ENCODE results near the gene ZDHHC24. TPM values are rescaled to one million over a fixed set of nuclear protein-coding genes. Genes with fewer than 3 reads are reported as not detected.

Gene ZDHHC24
- total and polyA plus RNA-seq, 2 donors from 2014 or later, result 13.2 to 18.7 TPM

DNA sequence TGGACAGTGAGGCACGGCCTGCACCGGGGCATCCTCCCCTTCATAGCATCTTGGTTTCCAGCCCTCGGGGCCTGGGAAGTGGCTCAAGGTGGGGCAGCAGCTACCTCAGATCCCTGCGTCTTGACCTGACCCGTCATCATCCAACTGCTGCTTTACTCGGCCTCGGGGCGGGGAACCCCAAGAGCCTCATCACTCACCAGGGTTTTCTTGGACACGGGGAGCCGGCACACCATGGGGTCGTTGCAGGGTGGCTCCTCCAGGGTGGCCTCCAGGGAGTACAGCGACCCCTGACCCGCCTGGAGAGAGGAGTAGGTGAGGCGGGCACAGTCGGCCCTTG, 21.9 kb upstream of the ZDHHC24 start:
- FAIRE-seq, result no peak
- H3K27me3 ChIP-seq (ENCODE audit: control insufficient read depth, insufficient read depth, low read length), result no peaks in the 10 kb centered on the region
- TF ChIP-seq, protein P1, sequence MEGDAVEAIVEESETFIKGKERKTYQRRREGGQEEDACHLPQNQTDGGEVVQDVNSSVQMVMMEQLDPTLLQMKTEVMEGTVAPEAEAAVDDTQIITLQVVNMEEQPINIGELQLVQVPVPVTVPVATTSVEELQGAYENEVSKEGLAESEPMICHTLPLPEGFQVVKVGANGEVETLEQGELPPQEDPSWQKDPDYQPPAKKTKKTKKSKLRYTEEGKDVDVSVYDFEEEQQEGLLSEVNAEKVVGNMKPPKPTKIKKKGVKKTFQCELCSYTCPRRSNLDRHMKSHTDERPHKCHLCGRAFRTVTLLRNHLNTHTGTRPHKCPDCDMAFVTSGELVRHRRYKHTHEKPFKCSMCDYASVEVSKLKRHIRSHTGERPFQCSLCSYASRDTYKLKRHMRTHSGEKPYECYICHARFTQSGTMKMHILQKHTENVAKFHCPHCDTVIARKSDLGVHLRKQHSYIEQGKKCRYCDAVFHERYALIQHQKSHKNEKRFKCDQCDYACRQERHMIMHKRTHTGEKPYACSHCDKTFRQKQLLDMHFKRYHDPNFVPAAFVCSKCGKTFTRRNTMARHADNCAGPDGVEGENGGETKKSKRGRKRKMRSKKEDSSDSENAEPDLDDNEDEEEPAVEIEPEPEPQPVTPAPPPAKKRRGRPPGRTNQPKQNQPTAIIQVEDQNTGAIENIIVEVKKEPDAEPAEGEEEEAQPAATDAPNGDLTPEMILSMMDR (IDR thresholded peaks at IDR 0.05; ENCODE audit: borderline replicate concordance, extremely low read depth, insufficient read depth), result no peak
- H3K9ac ChIP-seq (ENCODE audit: low read length in 3 of 3), result no peak overlapping the region
- no peak overlapping the region for H3K27ac ChIP-seq (ENCODE audit: low read depth in 2 of 2, low read length in 2 of 2)
- H3K4me1 ChIP-seq (ENCODE audit: control insufficient read depth in 2 of 3, insufficient read depth in 2 of 3, low read depth in 1 of 3, low read length in 3 of 3), result peaks cover 0 to 10% (median 8%) of the 10 kb centered on the region in 3 donors
- H3K9me3 ChIP-seq (ENCODE audit: control insufficient read depth in 2 of 3, insufficient read depth in 1 of 3, low read length in 3 of 3), result no peaks in the 10 kb centered on the region
- H3K36me3 ChIP-seq (ENCODE audit: control insufficient read depth in 2 of 3, insufficient read depth in 3 of 3, low read length in 3 of 3), result no peaks in the 10 kb centered on the region
- intact Hi-C loops (cut with DNase I), result no loop called here
- H3K4me3 ChIP-seq (ENCODE audit: low read length in 3 of 3), result peak overlapping the region in 2 of 3 donors; percentile 19 to 40
- DNase-seq, result peak in 1 of 5 donors; percentile 65

DNA sequence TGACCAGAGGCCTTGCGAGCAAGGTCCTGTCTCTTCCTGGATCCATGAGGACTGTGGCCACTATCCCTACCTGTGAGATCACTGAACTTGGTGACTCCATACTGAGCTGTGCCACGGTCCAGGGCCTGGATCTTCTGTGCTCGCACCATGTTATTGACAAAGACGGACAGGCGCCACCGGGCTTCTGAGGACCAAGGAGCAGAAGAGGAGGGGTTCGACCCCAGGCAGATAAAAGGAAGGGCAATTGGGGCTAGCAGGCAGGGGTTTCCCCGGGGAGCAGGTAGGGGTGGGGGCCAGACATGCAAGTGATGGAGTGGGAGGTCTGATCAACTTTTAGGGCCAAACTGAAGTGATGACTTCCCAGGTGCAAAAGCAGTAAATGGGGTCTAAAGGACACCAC, 20.4 kb upstream of the ZDHHC24 start:
- Histone ChIP-seq H3K9ac (ENCODE audit: low read length in 3 of 3) (no peak overlapping the region), H3K4me1 (ENCODE audit: control insufficient read depth in 2 of 3, insufficient read depth in 2 of 3, low read depth in 1 of 3, low read length in 3 of 3) (peaks cover 0 to 10% (median 8%) of the 10 kb centered on the region in 3 donors), H3K9me3 (ENCODE audit: control insufficient read depth in 2 of 3, insufficient read depth in 1 of 3, low read length in 3 of 3) (no peaks in the 10 kb centered on the region), H3K4me3 (ENCODE audit: low read length in 3 of 3) (no peak overlapping the region), H3K36me3 (ENCODE audit: control insufficient read depth in 2 of 3, insufficient read depth in 3 of 3, low read length in 3 of 3) (peaks cover 0 to 2% (median 0%) of the 10 kb centered on the region in 3 donors), H3K27ac (ENCODE audit: low read depth in 2 of 2, low read length in 2 of 2) (no peak overlapping the region), H3K27me3 (ENCODE audit: control insufficient read depth, insufficient read depth, low read length) (no peaks in the 10 kb centered on the region)
- peak in 1 of 5 donors; percentile 55 for DNase-seq
- FAIRE-seq, result no peak
- intact Hi-C loops (cut with DNase I), result no loop called here
- TF ChIP-seq, protein P1 (IDR thresholded peaks at IDR 0.05; ENCODE audit: borderline replicate concordance, extremely low read depth, insufficient read depth), result no peak

DNA sequence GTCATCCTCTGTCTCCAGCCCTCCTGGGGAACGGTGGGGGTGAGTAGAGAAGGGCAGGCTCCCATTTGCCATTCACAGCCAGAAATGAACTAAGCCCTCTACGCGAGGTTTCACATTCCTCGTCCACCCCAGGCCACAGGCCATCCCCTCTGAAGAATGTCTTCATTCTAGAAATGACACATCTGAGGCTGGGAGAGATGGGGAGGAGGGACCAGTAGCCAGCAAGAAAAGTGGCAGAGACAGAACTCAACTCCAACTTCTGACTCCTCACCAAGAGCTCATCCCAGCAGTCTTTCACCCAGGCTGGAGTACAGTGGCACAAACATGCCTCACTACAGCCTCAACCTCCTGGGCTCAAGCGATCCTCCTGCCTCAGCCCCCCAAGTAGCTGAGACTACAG, 19.1 kb upstream of the ZDHHC24 start:
- intact Hi-C loops (cut with DNase I), result no loop called here
- DNase-seq, result no peak
- Histone ChIP-seq H3K9me3 (ENCODE audit: control insufficient read depth in 2 of 3, insufficient read depth in 1 of 3, low read length in 3 of 3) (no peaks in the 10 kb centered on the region), H3K4me3 (ENCODE audit: low read length in 3 of 3) (no peak overlapping the region), H3K9ac (ENCODE audit: low read length in 3 of 3) (no peak overlapping the region), H3K27me3 (ENCODE audit: control insufficient read depth, insufficient read depth, low read length) (no peaks in the 10 kb centered on the region), H3K4me1 (ENCODE audit: control insufficient read depth in 2 of 3, insufficient read depth in 2 of 3, low read depth in 1 of 3, low read length in 3 of 3) (peaks cover 0 to 10% (median 0%) of the 10 kb centered on the region in 3 donors), H3K27ac (ENCODE audit: low read depth in 2 of 2, low read length in 2 of 2) (no peak overlapping the region), H3K36me3 (ENCODE audit: control insufficient read depth in 2 of 3, insufficient read depth in 3 of 3, low read length in 3 of 3) (peaks cover 0 to 2% (median 0%) of the 10 kb centered on the region in 3 donors)
- TF ChIP-seq, protein P1 (IDR thresholded peaks at IDR 0.05; ENCODE audit: borderline replicate concordance, extremely low read depth, insufficient read depth), result no peak
- no peak for FAIRE-seq

DNA sequence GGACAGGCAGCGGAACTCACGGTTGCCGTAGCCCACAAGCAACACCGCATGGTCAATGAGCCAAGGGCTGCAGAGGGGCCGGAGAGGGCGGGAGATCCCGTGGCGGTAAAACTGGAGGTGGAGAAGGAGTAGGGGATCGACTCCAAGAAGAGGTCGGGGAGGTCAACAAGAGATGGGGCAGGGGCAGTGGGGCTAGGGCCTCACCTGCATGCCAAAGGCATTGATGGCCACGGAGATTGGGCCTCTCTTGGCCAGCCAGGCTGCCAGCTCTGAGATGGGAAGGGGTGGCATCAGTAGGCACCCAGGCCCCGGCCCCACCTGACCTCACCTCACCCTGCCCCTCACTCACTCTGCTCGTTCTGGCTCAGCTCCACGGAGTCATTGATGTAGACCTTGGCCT, 18.7 kb upstream of the ZDHHC24 start:
- Histone ChIP-seq H3K9ac (ENCODE audit: low read length in 3 of 3) (no peak overlapping the region), H3K27ac (ENCODE audit: low read depth in 2 of 2, low read length in 2 of 2) (no peak overlapping the region), H3K9me3 (ENCODE audit: control insufficient read depth in 2 of 3, insufficient read depth in 1 of 3, low read length in 3 of 3) (no peaks in the 10 kb centered on the region), H3K36me3 (ENCODE audit: control insufficient read depth in 2 of 3, insufficient read depth in 3 of 3, low read length in 3 of 3) (peaks cover 0 to 2% (median 0%) of the 10 kb centered on the region in 3 donors), H3K4me3 (ENCODE audit: low read length in 3 of 3) (no peak overlapping the region), H3K4me1 (ENCODE audit: control insufficient read depth in 2 of 3, insufficient read depth in 2 of 3, low read depth in 1 of 3, low read length in 3 of 3) (peaks cover 0 to 10% (median 0%) of the 10 kb centered on the region in 3 donors), H3K27me3 (ENCODE audit: control insufficient read depth, insufficient read depth, low read length) (no peaks in the 10 kb centered on the region)
- TF ChIP-seq, protein P1 (IDR thresholded peaks at IDR 0.05; ENCODE audit: borderline replicate concordance, extremely low read depth, insufficient read depth), result no peak
- FAIRE-seq (no peak), DNase-seq (no peak)
- intact Hi-C loops (cut with DNase I), result no loop called here

All from kidney (tissue), 14 donors.